Midbrain (tissue), 1 donor: ENCODE measurements around the gene SH3RF3.

Experiments used
- DNase-seq: peaks from one replicate; lab custom pipeline; 2025; lab: John Stamatoyannopoulos, UW

Gene SH3RF3

DNA sequence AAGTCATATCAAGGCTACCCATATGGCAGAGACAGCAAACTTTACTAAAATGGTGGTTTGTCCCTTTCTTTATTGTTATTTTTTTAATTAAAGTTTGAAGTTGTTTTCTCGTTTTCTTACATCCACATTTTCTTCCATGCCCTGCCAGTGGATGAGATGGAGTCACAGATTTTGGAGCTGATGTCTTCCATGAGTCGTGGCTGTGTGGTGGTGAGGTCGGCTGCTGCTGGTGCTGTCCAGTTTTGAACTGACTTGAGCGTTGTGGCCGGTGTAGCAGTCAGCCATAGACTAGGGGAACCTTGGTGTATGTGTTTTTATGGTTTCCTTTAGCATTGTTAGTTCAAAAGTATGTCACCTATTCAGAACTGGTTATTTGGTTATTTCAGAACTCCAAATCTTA is 182.8 kb downstream of the SH3RF3 start:
- no peak for DNase-seq

DNA sequence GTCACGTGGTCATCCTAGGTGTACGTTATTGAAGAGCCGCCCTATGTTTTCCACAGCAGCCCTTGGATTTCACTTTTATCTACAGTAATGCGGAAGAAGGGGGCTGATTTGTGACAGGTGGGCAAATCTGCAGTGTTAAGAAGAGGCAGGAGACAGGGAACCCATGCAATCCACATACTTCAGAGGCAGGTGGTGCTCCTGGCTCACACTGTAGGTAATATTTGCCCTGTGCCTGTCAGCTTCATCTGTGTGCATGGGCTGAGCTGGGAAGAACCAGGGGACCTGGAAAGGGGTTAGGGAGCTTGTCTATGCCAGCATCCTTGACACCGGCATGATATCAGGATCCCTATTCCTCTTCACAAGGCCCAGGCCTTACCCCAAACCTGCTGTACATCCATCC is 183.9 kb downstream of the SH3RF3 start:
- DNase-seq = no peak

DNA sequence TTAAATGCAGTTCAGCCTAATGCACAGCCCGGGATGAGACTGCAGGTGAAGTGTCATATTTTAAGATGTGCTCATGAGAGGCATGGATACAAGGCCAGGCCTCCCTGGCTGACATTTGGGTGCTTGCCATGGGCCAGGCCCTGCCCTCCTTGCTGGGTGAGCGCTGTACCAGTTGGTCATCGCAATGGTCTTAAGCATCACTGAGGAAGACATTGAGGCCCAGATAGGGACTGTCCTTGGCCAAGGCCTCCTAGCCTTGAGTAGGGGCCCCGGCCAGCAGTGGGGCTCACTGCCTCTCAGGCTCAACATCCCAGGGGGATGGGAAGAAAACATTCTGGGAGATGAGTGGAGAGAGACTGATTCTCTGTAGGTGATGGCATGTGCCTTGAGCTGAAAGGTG is 184.3 kb downstream of the SH3RF3 start:
- no peak for DNase-seq

DNA sequence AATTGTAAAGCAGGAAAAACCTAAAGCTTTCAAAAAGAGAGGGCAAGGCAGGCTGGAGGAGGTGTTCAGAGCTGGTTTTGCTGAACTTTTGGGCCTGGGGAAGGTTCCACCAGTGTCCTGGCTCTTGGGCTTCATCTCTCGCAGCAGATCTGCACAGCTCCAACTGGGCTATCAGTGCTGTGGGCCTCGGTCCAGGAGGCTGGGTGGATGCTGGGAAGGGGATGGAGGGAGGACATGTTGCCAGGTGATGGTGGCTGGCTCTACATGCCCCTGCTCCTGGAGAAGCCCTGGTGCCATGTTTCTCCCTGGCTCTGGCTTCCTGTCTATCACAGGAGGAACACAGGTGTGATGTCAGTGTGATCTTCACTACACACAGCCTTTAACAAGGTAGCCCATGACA is 187.1 kb downstream of the SH3RF3 start:
- no peak for DNase-seq

DNA sequence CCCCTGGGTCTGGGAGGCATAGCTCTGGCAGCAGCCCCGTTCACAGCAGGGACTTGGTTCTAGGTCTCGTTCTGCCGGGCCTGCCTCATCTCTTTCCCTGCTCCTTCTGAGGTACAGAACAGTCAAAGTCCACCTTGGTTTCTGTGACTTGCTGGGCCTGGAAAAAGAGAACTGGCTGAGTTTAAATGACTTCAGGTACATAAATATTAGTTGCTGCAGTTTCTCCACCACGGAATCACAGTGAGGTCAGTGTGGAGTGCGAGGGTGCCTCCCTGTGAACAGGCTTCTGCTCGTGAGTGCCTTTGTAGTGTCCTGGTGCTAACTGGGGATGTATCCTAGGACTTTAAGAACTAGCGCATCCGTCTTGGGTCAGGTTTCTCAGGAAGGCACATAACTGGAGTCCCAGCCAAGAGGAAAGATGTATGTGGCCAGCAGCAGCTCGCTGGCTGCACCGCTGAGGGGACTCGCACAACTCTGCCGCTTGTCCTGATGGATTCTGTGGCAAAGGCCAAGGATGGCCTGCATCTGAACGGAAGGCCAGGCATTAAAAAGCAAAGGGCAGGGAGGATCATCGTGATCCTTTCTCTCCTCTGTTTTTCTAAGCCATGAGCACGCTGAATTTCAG is 188.6 kb downstream of the SH3RF3 start:
- no peak for DNase-seq

DNA sequence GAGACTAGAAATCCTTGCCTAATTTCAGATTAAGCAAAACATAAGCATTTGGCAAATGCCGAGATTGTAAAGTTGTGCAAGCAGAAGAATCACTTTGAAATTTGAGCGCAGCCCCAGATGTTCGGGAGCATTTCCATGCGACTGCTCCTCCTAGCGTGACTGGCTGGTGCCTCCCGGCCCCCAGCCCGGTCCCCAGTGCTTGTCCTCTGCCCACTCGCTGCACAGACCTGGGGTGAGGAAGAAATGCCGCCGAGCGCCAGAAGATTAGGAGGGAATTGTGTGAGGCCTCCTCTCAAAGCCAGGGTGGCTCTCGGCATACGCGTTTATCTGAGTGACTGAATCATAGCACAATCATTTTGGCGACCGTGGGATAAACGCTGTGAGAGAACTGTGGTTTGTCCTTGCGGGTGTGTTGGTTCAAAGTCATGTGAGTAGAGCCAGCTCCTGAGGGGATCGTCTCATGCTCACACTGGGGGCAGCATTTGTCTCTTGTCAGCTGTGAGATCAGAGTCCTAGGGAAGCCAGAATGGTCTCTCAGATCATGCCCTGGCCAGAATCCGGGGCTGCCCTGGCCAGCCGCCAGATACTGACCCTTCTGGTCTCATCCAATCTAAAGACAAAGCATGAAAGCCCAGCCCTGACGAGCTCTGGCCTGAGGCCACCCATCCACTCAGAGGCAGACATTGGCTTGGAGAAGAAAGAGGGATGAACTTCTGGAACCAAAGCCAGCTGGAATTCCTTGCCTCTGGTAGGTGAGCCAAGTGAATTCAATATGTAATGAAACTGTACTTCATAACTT is 189.3 kb downstream of the SH3RF3 start:
- peak; percentile 19 for DNase-seq

DNA sequence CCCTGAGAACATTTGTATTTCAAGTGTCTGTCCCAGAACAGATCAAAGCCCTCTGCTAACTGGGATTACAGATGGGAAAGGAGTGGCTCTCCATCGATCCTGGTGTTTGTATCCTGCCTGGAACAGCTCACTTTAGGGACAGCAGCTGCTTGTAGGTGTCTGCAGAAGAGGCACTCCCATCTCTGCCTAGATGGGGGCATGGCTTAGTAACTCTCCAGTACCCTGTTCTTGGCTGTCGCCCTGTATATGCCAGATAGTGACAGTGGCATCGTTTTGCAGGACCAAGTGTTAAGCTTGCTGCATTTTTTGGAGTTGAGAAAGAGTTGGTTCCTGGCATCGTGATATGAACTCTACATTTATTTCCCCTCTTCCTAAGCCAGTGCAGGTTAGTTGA is 189.9 kb downstream of the SH3RF3 start:
- DNase-seq = no peak

DNA sequence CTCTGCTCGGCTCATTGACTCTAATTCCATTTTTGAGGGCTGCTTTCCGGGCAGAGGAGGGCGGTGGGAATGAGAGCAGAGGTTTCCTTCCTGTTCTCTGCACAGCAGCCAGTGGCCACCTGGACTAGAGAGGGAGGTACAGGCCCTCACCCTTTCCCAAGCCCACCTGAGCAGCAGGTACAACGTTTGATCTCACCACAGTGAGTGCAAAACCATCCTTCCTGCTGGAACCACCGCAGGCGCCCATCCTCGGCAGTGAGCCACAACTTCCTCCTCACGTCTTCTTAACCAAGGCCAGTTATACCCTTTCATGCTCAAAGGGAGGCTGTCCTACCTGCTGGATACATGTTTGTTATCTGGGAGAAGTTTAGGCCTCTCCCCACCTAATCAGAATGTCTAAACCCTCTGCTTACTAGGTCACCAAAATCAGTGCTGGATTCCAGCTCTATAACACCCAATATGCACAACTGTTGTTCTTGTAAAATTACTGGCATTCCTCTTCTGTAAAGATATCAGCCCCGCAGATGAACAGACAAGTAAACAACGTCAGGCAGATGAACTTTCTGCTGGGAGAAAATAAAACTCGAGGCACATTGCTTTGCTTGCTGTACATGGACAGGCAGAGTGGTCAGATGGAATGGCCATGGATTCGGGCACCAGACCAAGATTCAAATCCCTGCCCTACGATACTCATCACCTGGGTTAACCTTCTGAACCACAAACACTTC is 191.4 kb downstream of the SH3RF3 start:
- DNase-seq = no peak

DNA sequence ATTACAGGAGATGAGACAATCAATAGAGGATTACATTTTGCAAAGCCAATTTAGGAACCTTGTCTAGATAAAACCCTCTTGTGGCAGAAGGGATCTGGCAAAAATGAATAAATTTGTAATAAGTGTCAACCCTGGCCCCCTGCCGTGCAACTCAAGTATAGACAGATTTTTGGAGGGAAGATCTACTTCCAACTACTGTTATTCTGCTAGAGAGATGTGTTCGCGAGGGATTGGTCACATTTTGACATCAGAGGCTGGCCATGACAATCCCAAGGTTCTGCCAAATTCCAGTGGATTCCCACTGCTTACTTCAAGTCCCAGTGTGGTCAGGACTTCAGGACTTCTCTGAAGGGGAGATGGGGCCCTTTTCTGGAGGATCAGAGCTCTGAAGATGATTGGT is 192.6 kb downstream of the SH3RF3 start:
- DNase-seq = no peak

DNA sequence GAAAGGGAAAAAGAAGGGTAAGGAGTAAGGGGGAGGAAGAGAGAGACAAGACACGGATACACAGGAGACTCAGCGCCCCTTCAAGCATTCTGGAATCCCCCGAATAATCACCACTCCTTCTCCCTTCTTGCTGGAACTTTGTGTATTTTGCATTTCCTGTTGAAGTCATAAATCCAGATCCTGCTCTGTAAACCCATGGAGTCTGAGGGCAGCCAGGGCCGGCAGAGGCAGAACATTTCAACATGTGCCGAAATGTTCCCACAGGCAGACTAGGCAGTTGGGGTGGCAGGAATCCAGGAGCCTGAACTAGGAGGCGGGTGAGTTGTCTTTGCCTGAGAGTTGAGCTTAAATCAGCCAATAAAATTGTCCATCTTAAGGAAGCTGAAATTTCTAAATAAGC is 193.1 kb downstream of the SH3RF3 start:
- peak; percentile 39 for DNase-seq

DNA sequence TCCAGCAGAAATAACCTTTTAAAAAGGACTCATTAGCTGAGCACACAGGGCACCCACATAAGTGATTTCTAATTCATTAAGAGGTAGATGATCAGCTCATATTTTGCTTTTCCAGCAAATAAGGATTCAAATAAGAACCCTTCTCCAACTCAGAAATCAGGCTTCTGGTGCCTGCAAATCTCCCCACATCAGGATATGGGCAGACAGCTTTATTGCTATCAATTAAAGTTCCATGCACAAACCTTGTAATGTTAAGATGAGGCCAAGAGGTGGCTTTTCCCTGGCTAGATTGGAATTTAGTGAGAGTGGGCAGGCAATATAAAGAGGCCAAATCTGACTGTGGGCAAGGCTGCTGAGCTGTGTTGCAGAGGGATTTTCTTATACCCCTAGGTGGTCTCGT is 193.6 kb downstream of the SH3RF3 start:
- DNase-seq = no peak

DNA sequence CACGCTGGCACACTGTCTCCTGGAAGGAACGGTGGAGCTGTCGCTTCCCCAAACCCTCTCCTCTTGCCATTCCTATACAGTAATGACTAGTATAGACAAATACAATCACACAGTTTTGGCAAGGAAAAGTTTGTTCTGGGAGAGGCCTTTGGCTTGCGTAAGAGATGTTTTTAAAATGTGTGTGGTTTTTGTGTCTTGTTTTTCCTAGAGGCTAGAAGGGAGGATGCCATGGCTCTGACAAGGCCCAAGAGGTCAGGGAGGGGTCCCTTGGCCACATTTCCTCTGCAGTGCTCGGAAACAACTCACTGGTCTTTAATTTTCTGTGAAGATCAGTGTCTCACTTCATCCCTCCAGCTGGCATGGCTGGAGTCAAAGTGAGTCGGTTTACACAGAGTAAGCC is 195.9 kb downstream of the SH3RF3 start:
- DNase-seq = no peak

DNA sequence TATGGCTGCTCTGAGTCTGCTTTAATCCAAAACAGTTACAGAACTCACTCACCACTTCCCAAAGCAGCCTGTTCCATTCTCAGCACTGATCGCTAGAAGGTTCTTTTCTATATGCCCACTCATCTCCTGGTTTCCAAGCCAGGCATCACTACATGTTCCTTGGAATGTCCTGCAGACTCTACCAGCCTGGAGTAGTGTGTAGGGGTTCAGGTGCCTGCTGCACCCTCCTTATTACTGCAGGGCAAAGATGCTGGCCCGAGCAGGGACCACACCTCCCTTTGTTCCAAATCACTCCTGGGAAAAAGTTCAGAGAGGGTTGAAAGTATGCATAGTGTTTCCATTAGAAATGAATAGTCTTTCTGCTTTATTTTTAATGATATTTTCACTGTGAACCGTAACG is 196.6 kb downstream of the SH3RF3 start:
- DNase-seq = no peak

DNA sequence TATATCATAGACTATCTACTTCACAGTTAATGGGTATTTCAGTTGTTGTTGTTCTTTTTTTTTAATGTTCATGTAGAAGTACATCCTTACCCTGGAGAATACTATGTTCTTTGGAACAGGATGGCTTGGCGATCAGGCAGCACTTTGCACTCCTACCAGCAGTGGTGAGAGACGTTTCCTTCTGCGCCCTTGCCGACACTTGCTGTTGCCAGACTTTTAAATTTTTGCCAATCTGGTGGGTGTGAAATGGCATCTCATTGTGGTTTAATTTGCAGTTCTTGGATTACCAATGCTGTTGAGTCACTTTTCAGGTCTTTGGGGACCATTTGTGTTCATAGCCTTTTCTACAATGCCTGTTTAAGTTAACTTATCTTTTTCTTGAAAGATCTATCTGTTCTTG is 197.3 kb downstream of the SH3RF3 start:
- DNase-seq = no peak

DNA sequence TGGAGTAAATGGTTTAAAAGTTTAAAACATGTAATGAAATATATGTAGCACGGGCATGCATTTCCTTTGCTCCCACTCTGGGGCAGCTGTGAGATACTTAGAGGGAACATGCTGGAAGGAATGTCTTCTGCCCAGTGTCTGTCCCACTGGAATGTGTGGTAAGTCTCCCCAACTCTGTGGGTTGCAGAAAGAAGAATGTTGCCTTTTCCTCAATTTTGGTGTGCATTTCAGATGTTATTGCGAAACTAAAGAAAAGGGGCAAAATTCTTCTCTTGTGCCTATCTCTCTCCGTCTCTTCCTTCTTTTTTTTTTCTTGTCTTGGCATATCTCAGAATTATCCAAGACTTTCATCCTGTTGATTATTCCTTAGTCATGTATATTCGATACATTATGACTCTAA is 201.1 kb downstream of the SH3RF3 start:
- no peak for DNase-seq

DNA sequence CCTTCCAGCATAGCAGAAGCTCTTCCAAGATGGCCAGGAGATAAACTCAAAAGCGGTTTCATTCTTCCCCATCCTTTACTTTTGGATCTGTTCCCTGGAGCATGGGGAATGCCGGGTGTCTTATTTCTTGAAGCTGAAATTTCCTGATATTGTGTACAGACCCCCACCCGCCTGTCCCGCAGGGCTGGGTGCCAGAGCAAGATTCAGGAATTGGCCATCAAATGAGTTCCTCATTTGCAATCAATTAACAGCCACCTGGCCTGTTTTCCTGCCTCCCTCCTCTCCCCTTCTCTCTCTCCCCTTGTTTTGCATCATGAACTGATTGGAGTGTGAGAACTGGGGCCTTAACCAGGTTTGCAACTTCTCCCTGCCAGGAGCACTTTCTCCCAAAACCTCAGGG is 202.1 kb downstream of the SH3RF3 start:
- DNase-seq = no peak

DNA sequence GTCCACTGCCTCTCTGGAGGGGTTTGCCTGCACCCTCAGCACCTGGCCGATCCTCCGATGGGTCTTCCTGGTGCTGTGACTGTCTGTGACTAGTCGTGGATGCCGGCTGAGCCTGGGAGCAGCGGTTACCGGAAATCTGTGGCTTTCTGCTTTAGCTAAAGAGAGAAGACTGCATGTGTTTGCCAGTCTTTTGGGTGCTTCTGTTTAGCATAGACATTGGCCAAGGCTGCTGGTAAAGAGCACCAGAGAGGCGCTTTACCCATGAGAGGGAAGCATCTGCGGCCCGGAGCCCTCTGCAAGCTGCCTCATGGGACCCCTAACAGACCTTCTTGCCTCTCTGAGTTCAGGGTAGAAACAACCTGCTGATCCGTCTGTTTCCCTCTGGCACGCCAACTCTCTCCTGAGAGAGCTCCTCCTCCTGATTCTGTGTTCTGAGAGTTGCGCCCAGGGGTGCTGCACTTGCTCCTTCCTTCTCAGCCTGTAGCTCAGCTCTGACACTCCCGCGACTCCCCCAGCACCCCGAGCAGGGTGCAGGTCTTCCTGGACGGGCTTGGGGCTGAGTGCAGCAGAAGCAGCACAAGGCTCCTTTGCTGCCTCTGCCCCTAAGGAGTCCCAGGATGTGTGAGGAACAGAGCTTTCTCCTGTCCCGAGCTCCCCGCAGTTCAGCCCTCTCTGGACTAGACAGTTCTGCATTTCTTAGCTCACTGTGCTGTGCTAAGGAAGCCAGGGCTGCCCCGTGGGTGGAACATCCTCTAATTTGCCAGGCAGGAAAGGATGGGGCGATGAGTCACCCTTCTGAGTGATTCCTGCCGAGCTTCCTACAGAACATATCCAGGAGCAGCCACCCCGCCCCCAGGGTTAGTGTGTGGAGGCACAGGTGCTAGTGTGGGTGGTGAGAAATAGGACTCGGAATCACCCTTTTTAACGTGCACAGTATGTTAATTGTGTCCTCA is 203.2 kb downstream of the SH3RF3 start:
- DNase-seq = no peak

DNA sequence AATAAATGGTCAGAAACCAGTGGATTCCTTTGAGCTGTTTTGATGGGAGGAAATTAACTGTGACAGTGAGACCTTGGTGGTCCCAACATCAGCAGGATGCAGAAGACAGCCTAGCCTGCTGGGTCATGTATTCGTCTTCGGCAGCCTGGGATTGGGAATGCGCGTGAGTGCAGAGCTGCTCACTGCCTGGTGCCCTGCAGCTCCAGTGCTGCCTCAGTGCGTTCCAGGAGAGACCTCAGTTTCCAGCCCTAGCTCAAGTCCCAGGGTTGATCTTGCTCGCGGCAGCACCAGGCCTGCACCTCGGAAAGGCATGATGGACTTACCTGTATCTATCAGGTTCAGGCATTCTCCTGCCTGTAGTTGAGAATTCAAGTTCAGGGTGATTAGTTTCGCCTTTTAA is 203.9 kb downstream of the SH3RF3 start:
- no peak for DNase-seq

DNA sequence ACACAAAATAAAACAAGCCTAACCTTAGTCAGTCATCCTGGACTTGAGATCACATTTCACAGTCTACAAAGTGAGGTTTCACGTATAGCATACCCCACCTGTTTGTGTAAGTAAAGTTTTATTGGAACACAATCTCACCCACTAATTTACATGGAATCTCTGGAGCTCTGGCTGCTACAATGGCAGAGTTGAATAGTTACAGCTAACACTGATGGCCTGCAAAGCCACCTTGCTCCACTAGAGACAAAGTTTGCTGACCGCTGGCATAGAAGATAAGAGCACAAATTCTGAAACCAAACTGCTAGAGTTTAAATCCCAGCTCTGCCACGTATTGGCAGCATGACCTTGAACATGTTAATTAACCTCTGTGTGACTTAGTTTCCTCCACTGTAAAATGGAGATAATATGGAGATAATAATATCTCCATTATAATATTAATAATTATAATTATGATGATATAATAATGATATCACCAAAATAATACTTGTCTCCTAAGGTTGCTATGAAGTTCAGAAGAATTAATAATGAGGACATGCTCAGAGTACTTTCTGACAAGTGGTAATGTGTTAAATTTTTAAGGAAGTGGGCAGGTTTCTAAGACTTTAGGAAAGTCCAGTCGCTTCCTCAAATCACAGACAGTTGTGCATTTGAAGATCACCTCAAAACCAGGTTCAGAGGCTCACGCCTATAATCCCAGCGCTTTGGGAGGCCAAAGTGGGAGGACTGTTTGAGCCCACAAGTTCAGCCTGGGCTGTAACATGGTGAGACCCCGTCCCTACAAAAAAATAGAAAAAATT is 204.6 kb downstream of the SH3RF3 start:
- DNase-seq = no peak

DNA sequence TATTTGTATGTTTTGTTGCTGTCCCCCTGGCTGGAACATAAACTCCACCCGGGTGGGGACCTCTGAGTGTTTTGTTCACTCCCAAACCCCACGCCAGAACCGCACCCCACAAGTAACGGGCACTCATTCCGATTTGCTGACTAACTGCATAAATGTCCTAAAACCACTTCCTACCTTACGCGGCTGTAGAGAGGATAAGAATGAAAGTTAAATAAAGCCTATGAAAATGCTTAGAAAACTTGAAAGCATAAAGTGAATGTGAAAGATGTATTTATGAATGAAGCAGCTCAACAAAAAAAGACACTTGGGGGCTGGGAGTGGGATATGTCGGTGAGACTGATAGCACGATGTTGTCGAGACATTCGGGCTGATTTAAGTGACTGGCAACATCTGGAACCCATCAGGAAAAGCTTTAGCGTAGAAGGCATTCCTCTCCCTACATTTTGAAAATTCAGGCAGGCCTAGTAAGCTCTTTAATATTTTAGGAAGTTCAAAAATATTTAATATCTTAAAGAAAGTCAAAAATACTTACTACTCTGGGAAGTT is 206.7 kb downstream of the SH3RF3 start:
- DNase-seq = no peak

DNA sequence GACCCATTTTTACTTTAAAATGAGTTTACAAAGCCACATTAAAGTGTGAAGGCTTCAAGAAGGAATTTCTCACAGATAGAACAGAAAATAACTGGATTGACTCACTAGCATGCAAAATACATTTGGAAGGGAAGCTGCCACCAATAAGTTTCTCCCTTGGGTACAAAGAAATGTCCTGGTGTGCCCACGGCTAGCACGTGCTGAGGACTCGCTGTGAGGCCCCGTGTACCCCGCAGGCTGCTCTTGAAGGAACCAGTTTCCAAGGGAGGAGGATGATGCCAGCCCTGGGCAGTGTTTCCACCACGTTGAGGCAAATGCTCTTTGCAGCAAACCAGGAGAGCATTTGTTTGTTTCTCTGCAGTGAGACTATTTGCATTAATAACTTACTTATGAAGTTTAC is 207.3 kb downstream of the SH3RF3 start:
- DNase-seq = no peak
